ENCODE data around the gene EPS15. TPM values are rescaled to one million over a fixed set of nuclear protein-coding genes. Genes with fewer than 3 reads are reported as not detected.
A peak's percentile ranks its signal among the peaks of the same experiment; 100 is the strongest.

The EPS15 gene
- total and polyA plus RNA-seq, 9 of the 15 experiments (the other 6 are each of a cell fraction or from before 2014, with no cell fraction given) = 23.1 to 69.0 (median 41.7) TPM

DNA sequence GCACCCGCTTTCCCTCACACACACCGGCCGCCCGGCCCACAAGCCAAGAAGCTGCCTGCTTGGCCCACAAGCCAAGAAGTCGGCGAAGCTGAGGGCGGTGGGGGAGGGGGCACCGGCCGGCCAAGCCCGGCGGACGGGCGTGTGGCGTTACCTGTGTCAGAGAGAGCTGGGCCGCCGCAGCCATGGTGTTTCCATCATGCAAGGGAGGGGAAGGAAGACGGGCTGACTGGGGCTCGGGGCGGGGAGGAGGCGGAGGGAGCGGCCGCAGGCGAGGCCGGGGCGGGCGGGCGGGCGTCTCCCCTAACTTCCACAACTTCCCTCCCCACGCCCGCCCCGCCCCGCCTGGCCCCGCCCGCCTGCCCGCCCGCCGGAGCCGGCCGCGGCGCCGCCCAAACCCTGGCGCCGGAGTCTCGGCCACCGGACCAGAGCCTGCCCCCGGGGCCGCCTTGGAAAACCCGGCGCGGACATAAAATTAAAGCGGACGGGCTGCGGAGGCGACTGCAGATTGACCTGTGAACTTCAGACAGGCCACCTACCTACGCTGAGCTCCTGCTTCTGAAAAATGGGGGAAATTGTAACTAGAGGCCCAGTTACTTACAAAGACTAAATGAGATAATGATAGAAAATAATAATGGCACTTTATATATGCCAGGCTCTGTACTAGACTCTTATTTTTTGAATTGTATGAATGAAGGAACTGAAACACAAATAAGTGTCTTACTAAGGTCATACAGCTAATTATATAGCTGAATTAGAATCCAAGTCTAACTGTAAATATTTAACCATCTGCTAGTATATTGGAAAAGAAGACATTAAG lies at the start of gene EPS15 (continued):
- TF ChIP-seq FOXK1 (CRISPR knock-in tag; IDR thresholded peaks at IDR 0.05; ENCODE audit: borderline replicate concordance) = no peak
- 0 out of 2 replicates have a peak, but pooled peaks have one; percentile 68 for TF ChIP-seq PYGO2 (tag; IDR thresholded peaks at IDR 0.05)
- TF ChIP-seq, protein P1, sequence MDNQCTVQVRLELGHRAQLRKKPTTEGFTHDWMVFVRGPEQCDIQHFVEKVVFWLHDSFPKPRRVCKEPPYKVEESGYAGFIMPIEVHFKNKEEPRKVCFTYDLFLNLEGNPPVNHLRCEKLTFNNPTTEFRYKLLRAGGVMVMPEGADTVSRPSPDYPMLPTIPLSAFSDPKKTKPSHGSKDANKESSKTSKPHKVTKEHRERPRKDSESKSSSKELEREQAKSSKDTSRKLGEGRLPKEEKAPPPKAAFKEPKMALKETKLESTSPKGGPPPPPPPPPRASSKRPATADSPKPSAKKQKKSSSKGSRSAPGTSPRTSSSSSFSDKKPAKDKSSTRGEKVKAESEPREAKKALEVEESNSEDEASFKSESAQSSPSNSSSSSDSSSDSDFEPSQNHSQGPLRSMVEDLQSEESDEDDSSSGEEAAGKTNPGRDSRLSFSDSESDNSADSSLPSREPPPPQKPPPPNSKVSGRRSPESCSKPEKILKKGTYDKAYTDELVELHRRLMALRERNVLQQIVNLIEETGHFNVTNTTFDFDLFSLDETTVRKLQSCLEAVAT (IDR thresholded peaks at IDR 0.05) = peak in 1 of 2 experiments; percentile 61; a peak in 1 of 4 replicates
- no peak for TF ChIP-seq HLTF (IDR thresholded peaks at IDR 0.05)
- TF ChIP-seq MECOM (CRISPR knock-in tag; IDR thresholded peaks at IDR 0.05) = no peak
- no peak for TF ChIP-seq SETDB1 (IDR thresholded peaks at IDR 0.05; ENCODE audit: low read length)
- TF ChIP-seq, protein P2, sequence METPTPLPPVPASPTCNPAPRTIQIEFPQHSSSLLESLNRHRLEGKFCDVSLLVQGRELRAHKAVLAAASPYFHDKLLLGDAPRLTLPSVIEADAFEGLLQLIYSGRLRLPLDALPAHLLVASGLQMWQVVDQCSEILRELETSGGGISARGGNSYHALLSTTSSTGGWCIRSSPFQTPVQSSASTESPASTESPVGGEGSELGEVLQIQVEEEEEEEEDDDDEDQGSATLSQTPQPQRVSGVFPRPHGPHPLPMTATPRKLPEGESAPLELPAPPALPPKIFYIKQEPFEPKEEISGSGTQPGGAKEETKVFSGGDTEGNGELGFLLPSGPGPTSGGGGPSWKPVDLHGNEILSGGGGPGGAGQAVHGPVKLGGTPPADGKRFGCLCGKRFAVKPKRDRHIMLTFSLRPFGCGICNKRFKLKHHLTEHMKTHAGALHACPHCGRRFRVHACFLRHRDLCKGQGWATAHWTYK (CRISPR knock-in tag; IDR thresholded peaks at IDR 0.05) = no peak
- TF ChIP-seq RBM15 (IDR thresholded peaks at IDR 0.05; ENCODE audit: insufficient read depth, low read length) = no peak
- peak; percentile 60; the same call in 1 of the 2 replicates for TF ChIP-seq ZNF444 (CRISPR knock-in tag; IDR thresholded peaks at IDR 0.05)
- TF ChIP-seq NR1H2 (CRISPR knock-in tag; IDR thresholded peaks at IDR 0.05) = no peak
- TF ChIP-seq U2AF1 (optimal IDR thresholded peaks at IDR 0.05; ENCODE audit: low read depth, low read length) = peak; percentile 74
- no peak for TF ChIP-seq COPS2 (conservative IDR thresholded peaks at IDR 0.05)
- 0 out of 2 replicates have a peak, but pooled peaks have one; percentile 32 for TF ChIP-seq TCFL5 (CRISPR knock-in tag; conservative IDR thresholded peaks at IDR 0.05)
- 0 out of 2 replicates have a peak, but pooled peaks have one; percentile 30 for TF ChIP-seq KDM2B (CRISPR knock-in tag; IDR thresholded peaks at IDR 0.05)
- no peak for TF ChIP-seq MCM5 (IDR thresholded peaks at IDR 0.05; ENCODE audit: low read depth)
- TF ChIP-seq CTBP1 (IDR thresholded peaks at IDR 0.05; ENCODE audit: borderline replicate concordance) = 0 out of 2 replicates have a peak, but pooled peaks have one; percentile 56
- no peak for TF ChIP-seq ESRRB (CRISPR knock-in tag; IDR thresholded peaks at IDR 0.05; ENCODE audit: borderline replicate concordance)
- peak; percentile 52 for TF ChIP-seq BRD9 (IDR thresholded peaks at IDR 0.05; ENCODE audit: low read depth, partially characterized antibody)
- TF ChIP-seq, protein P3, sequence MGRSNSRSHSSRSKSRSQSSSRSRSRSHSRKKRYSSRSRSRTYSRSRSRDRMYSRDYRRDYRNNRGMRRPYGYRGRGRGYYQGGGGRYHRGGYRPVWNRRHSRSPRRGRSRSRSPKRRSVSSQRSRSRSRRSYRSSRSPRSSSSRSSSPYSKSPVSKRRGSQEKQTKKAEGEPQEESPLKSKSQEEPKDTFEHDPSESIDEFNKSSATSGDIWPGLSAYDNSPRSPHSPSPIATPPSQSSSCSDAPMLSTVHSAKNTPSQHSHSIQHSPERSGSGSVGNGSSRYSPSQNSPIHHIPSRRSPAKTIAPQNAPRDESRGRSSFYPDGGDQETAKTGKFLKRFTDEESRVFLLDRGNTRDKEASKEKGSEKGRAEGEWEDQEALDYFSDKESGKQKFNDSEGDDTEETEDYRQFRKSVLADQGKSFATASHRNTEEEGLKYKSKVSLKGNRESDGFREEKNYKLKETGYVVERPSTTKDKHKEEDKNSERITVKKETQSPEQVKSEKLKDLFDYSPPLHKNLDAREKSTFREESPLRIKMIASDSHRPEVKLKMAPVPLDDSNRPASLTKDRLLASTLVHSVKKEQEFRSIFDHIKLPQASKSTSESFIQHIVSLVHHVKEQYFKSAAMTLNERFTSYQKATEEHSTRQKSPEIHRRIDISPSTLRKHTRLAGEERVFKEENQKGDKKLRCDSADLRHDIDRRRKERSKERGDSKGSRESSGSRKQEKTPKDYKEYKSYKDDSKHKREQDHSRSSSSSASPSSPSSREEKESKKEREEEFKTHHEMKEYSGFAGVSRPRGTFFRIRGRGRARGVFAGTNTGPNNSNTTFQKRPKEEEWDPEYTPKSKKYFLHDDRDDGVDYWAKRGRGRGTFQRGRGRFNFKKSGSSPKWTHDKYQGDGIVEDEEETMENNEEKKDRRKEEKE (IDR thresholded peaks at IDR 0.05; ENCODE audit: borderline replicate concordance in 1 of 2, control insufficient read depth in 1 of 2, low read depth in 2 of 2, low read length in 1 of 2) = no peak; a peak in 1 of 4 replicates
- TF ChIP-seq HOMEZ (CRISPR knock-in tag; IDR thresholded peaks at IDR 0.05) = no peak
- TF ChIP-seq SRSF3 (IDR thresholded peaks at IDR 0.05; ENCODE audit: insufficient read depth, low read length) = no peak

All from K562 (cell line).